PC-3 (cell line): ENCODE results near the gene TCFL5.

Experiments
- CTCF ChIP-seq: fragments of 300-600 bp; sonication (generic); conservative IDR thresholded peaks from 2 replicates; pipeline ENCODE4 v1.5.1; 2017; ENCODE audit warnings: antibody characterized with exemption, low read depth, mild to moderate bottlenecking, low read length
- EZH2 ChIP-seq: fragments of 300-600 bp; sonication (generic); IDR thresholded peaks from one replicate; pipeline ENCODE4 v1.6.1; 2017; ENCODE audit warnings: antibody characterized with exemption, mild to moderate bottlenecking, low read length; ENCODE audit not compliant: unreplicated experiment

- TF ChIP-seq EZH2 (no peak), CTCF (no peak)
Observed at GRCh38 chr20:62795023-62795761, 66.4 kb downstream of the TCFL5 start.
